Measurements from ENCODE around the gene NT5DC1. TPM values are rescaled to one million over a fixed set of nuclear protein-coding genes. Genes with fewer than 3 reads are reported as not detected.

NT5DC1 gene
- total and polyA plus RNA-seq, 10 of the 15 experiments (the other 5 are each of a cell fraction or from before 2014, with no cell fraction given): 40.8 to 140 (median 66.8) TPM

GRCh38 chr6:116070616-116071389 is 29.9 kb upstream of the NT5DC1 start:
- no peaks in the 10 kb centered on the region for H3K79me2 ChIP-seq (ENCODE audit: control insufficient read depth, insufficient read depth, low read length)
- RAD21 ChIA-PET (ENCODE audit: unreplicated experiment): interaction anchor here (1.2 kb wide), 1 partner anchor 53 kb away, joined by 5 read pairs; no protein-coding TSS in a partner anchor
- no peaks in the 10 kb centered on the region for H3K4me1 ChIP-seq (ENCODE audit: control insufficient read depth, insufficient read depth, low read length)
- H2AFZ ChIP-seq (ENCODE audit: control insufficient read depth, low read depth, low read length): no peak overlapping the region
- ATAC-seq (no peak), FAIRE-seq (no peak), DNase-seq (ENCODE audit: low read depth, low spot score) (no peak)
- in situ Hi-C loops (cut with MboI): no loop called here
- intact Hi-C loops (cut with micrococcal nuclease; ENCODE audit: unreplicated experiment): no loop called here
- H4K20me1 ChIP-seq (ENCODE audit: control insufficient read depth, insufficient read depth): no peaks in the 10 kb centered on the region
- H3K36me3 ChIP-seq (ENCODE audit: control insufficient read depth in 2 of 2, insufficient read depth in 2 of 2, low read length in 1 of 2): no peaks in the 10 kb centered on the region
- no peak for TF ChIP-seq PKNOX1 (IDR thresholded peaks at IDR 0.05)
- no peak overlapping the region for H3K4me3 ChIP-seq
- POLR2A ChIA-PET: interaction anchor here (1.5 kb wide), 1 partner anchor 10 kb away, joined by 3 read pairs; the partner anchor contains the start of gene FRK
- 73% methylated on average over 2 of the region's 2 CpGs for WGBS (ENCODE audit: insufficient coverage, insufficient replicate concordance, low lambda C conversion rate, missing lambda C conversion rate)
- no TSS peak for BruUV-seq (replicated peaks)
- no peak overlapping the region for H3K4me2 ChIP-seq (ENCODE audit: control insufficient read depth, insufficient read depth)
- H3K9me3 ChIP-seq (replicated peaks; ENCODE audit: control insufficient read depth, insufficient read depth, low read length): no peaks in the 10 kb centered on the region
- SMC1A ChIA-PET (ENCODE audit: uncharacterized antibody, unreplicated experiment): interaction anchor here (0.7 to 8.6 kb wide), 4 partner anchors 8 to 61 kb away, joined by 3 to 68 read pairs (median 8); no protein-coding TSS in a partner anchor
- no peak overlapping the region for H3K27ac ChIP-seq (ENCODE audit: control insufficient read depth, insufficient read depth)
- CTCF ChIA-PET: interaction anchor here (0.8 to 2.6 kb wide), 4 partner anchors 8 to 41 kb away, joined by 3 to 7 read pairs (median 4); partner anchors contain the start of gene FRK
- H3K9ac ChIP-seq (ENCODE audit: control insufficient read depth, insufficient read depth, low read length): no peak overlapping the region
- no peaks in the 10 kb centered on the region for H3K27me3 ChIP-seq (replicated peaks in 1 of 2; ENCODE audit: control insufficient read depth in 2 of 2, insufficient read depth in 2 of 2, low read length in 1 of 2)

GRCh38 chr6:116072368-116072767 is 28.3 kb upstream of the NT5DC1 start:
- no peak overlapping the region for H3K4me3 ChIP-seq
- H3K79me2 ChIP-seq (ENCODE audit: control insufficient read depth, insufficient read depth, low read length): no peaks in the 10 kb centered on the region
- H3K27ac ChIP-seq (ENCODE audit: control insufficient read depth, insufficient read depth): no peak overlapping the region
- POLR2A ChIA-PET: no interaction called here
- intact Hi-C loops (cut with micrococcal nuclease; ENCODE audit: unreplicated experiment) (no loop called here), in situ Hi-C loops (cut with MboI) (no loop called here)
- H3K4me2 ChIP-seq (ENCODE audit: control insufficient read depth, insufficient read depth): no peak overlapping the region
- 0% methylated on average over 1 of the region's 1 CpG for WGBS (ENCODE audit: insufficient coverage, insufficient replicate concordance, low lambda C conversion rate, missing lambda C conversion rate)
- no peaks in the 10 kb centered on the region for H3K9me3 ChIP-seq (replicated peaks; ENCODE audit: control insufficient read depth, insufficient read depth, low read length)
- RAD21 ChIA-PET (ENCODE audit: unreplicated experiment): interaction anchor here (1.3 kb wide), 1 partner anchor 15 kb away, joined by 3 read pairs; no protein-coding TSS in a partner anchor
- no peak; the same call in 2 of the 3 replicates for ATAC-seq
- no peak overlapping the region for H3K9ac ChIP-seq (ENCODE audit: control insufficient read depth, insufficient read depth, low read length)
- CTCF ChIA-PET: interaction anchor here (1.7 kb wide), 1 partner anchor 55 kb away, joined by 5 read pairs; no protein-coding TSS in a partner anchor
- H3K27me3 ChIP-seq (replicated peaks in 1 of 2; ENCODE audit: control insufficient read depth in 2 of 2, insufficient read depth in 2 of 2, low read length in 1 of 2): no peaks in the 10 kb centered on the region
- no peak for DNase-seq (ENCODE audit: low read depth, low spot score)
- no peaks in the 10 kb centered on the region for H3K36me3 ChIP-seq (ENCODE audit: control insufficient read depth in 2 of 2, insufficient read depth in 2 of 2, low read length in 1 of 2)
- no peak for TF ChIP-seq MEF2B (IDR thresholded peaks at IDR 0.05; ENCODE audit: partially characterized antibody, poor library complexity, severe bottlenecking)
- TF ChIP-seq IKZF2 (IDR thresholded peaks at IDR 0.05): no peak
- TF ChIP-seq ASH2L (IDR thresholded peaks at IDR 0.05; ENCODE audit: borderline replicate concordance, low read depth): no peak
- no peak for TF ChIP-seq TCF12 (IDR thresholded peaks at IDR 0.05; ENCODE audit: low read depth, low read length)
- TF ChIP-seq NR2F1 (conservative IDR thresholded peaks at IDR 0.05): no peak
- TF ChIP-seq CREB1 (IDR thresholded peaks at IDR 0.05; ENCODE audit: low read depth): peak; percentile 31; the same call in 1 of the 2 replicates
- no peak for TF ChIP-seq BHLHE40 (IDR thresholded peaks at IDR 0.05; ENCODE audit: borderline replicate concordance in 1 of 2, low read depth in 2 of 2, low read length in 1 of 2)
- BruUV-seq (replicated peaks): no TSS peak
- H3K4me1 ChIP-seq (ENCODE audit: control insufficient read depth, insufficient read depth, low read length): no peaks in the 10 kb centered on the region
- H2AFZ ChIP-seq (ENCODE audit: control insufficient read depth, low read depth, low read length): no peak overlapping the region
- no peak for FAIRE-seq
- SMC1A ChIA-PET (ENCODE audit: uncharacterized antibody, unreplicated experiment): interaction anchor here (8.6 kb wide), 1 partner anchor 14 kb away, joined by 68 read pairs; no protein-coding TSS in a partner anchor
- H4K20me1 ChIP-seq (ENCODE audit: control insufficient read depth, insufficient read depth): no peaks in the 10 kb centered on the region

Data from GM12878 (cell line).